RWPE1 (cell line): ENCODE results near the gene ACR.

Source experiments
- CTCF ChIA-PET: fragments of 350-600 bp; sonication (Branson Sonifier 250); formaldehyde crosslinking; extraction: SDS; loops from one replicate; lab custom pipeline; 2021; lab: Yijun Ruan, JAX
- POLR2A ChIA-PET: fragments of 400-600 bp; formaldehyde crosslinking; extraction: SDS; loops from one replicate; lab custom pipeline; 2020; ENCODE audit warnings: antibody characterized with exemption; ENCODE audit not compliant: low non-redundant PET; lab: Yijun Ruan, JAX
- DNase-seq: peaks from one replicate; pipeline ENCODE4 v3.0.0; 2012; ENCODE audit warnings: low spot score
- H3K27ac ChIP-seq: fragments of 450-650 bp; 2 replicates; pipeline ENCODE4 v1.5.1; 2017
- TF ChIP-seq, protein P1 (sequence below): fragments of 450-650 bp; conservative IDR thresholded peaks from 2 replicates; pipeline ENCODE4 v1.5.1; 2017; ENCODE audit warnings: low read depth, mild to moderate bottlenecking

The ACR gene

DNA sequence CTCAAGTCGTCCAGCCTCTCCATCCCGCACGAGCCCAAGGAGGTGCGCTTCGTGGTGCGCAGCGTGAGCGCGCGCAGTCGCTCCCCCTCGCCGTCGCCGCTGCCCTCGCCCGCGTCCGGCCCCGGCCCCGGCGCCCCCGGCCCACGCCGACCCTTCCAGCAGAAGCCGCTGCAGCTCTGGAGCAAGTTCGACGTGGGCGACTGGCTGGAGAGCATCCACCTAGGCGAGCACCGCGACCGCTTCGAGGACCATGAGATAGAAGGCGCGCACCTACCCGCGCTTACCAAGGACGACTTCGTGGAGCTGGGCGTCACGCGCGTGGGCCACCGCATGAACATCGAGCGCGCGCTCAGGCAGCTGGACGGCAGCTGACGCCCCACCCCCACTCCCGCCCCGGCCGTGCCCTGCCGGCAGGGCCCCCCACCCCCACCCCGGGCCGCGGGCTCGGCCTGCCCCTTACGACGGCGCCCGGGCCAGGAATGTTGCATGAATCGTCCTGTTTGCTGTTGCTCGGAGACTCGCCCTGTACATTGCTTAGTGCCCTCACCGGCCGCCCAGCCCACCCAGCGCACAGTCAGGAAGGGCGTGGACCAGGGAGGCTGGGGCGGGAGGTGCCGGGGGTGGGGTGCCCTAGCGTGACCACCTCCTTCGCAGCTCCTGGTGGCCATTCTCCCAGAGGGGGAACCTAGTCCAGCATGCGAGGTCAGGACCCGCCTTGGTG lies 6.9 kb upstream of the ACR start:
- TF ChIP-seq, protein P1, sequence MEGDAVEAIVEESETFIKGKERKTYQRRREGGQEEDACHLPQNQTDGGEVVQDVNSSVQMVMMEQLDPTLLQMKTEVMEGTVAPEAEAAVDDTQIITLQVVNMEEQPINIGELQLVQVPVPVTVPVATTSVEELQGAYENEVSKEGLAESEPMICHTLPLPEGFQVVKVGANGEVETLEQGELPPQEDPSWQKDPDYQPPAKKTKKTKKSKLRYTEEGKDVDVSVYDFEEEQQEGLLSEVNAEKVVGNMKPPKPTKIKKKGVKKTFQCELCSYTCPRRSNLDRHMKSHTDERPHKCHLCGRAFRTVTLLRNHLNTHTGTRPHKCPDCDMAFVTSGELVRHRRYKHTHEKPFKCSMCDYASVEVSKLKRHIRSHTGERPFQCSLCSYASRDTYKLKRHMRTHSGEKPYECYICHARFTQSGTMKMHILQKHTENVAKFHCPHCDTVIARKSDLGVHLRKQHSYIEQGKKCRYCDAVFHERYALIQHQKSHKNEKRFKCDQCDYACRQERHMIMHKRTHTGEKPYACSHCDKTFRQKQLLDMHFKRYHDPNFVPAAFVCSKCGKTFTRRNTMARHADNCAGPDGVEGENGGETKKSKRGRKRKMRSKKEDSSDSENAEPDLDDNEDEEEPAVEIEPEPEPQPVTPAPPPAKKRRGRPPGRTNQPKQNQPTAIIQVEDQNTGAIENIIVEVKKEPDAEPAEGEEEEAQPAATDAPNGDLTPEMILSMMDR: no peak
- ChIA-PET CTCF (interaction anchor here (1.0 kb wide), 1 partner anchor 9 kb away, joined by 4 read pairs; no protein-coding TSS in a partner anchor), POLR2A (no interaction called here)
- no peak for DNase-seq
- no peak overlapping the region for H3K27ac ChIP-seq

DNA sequence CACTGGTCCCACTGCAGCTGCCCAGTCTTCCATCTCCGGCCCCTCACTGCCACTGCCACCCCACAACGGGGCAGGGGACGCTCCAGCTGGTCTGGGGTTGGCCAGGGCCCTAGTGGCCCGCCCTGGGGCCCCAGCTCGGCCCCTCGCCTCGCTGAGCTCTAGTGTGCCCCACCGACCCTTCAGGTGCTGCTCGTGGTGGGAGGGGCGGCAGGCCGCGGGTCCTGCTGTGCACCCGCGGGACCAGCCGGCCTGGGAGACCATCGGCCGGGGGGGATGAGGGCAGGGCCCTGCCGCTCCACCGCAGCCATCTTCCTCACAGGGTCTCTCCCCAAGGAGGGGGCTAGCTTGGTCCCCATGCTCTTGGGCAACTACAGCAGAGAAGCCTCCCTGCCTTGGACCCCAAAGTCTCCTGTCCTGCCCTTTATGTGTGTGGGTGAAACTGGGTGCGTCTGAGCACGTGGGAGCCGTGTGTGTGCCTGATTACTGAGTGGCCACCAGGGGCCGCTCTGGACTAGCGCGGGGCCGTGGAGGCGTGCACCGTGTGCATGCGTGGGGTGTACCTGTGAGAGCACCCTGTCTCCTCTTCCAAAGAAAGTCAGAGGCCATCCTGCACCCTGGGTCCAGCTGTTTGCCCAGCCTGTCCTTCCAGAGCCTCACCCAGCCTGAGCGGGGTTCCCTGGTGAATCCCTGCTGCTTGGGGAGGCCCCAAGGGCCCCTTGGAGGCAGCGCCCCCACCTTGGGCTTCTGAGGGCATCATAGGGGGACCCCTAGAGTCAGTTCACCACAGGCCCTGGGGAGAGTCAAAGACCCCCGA lies 6.0 kb upstream of the ACR start:
- peak; percentile 40 for DNase-seq
- POLR2A ChIA-PET: no interaction called here
- H3K27ac ChIP-seq: no peak overlapping the region
- CTCF ChIA-PET: interaction anchor here (1.0 kb wide), 1 partner anchor 10 kb away, joined by 4 read pairs; no protein-coding TSS in a partner anchor
- TF ChIP-seq, protein P1: peak; percentile 85

DNA sequence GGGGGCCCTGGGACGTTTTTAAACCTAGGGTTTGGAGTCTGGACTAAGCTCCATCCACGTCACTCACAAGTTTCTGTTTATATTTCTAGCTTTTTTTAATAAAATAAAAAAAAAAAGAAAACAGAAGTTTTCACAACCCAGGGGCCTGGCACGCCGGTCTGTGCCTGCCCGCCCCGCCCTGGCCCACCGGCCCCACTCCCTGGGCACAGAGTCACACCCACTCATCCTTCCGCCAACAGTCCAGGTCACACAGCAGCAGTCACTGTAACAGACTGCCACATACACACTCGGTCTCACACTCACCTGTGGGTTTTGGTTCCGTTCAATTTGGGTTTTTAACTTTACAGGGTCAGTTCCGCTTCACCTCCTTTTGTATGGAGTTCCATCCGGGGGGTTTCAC lies 5.3 kb upstream of the ACR start:
- ChIA-PET POLR2A (no interaction called here), CTCF (no interaction called here)
- DNase-seq: no peak
- H3K27ac ChIP-seq: no peak overlapping the region
- TF ChIP-seq, protein P1: no peak

DNA sequence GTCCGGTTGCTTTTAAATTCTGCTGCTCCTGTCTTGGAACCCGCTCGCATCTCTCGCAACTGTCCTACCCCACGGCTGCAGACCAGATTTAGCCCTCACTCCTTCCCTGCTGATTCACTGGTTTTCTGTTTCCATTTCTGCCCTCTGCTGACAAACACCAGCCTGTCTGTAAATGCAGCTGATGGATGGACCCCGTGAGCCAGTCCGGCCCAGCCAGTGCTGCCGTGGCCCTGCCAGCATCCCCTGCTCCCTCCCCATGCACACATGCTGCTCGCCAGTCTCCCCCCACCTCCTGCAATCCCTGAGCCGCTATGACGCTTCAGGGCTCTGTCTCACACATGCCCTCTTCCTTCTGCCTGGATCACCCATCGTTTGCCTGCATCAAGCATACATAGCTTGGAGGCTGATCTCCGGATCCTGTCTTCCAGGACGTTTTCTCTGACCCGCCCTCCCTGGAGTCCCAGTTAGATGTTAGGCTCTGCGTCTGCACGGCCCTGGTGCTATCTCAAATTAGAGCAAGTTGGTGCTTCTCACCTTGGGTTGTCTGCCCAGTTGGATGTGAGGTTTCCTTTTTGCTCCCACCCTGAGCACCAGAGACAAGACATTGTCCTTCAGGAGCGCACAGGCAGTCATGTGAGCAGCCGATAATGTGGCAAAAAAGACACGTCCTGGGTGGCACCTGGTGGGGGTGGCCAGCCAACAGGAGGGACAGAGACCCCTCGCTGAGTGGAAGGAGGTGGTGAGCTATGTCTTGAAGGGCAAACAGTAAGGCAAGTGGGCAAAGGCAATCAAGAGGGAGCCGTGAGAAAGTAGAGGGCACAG lies 4.3 kb upstream of the ACR start:
- CTCF ChIA-PET: no interaction called here
- no peak for DNase-seq
- no peak overlapping the region for H3K27ac ChIP-seq
- TF ChIP-seq, protein P1: no peak
- POLR2A ChIA-PET: no interaction called here

DNA sequence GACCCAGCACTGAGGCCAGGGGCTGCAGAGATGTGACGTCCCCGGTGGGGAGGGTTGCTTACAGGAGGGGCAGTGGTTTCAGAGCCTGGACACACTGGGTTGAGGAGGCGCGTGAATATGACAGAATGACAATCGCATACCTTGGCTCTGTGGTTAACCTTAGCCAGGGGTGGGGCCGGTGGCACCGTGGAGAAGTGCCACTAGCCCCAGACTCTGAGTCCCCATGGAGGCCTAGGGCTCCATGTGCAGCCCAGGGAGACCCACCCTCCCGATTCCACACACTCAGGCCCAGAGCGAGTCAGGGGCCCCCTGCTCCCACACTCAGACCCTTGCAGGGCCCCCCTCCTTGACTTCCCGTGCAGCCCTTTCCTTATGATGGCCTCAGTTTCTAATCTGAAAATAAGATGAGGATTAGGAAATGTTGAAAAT lies 3.6 kb upstream of the ACR start:
- CTCF ChIA-PET: no interaction called here
- H3K27ac ChIP-seq: no peak overlapping the region
- POLR2A ChIA-PET: no interaction called here
- TF ChIP-seq, protein P1: no peak
- DNase-seq: no peak
